Body of pancreas (tissue), 4 donors: ENCODE measurements around the gene INO80C. TPM values are rescaled to one million over a fixed set of nuclear protein-coding genes. Genes with fewer than 3 reads are reported as not detected.

Experiments used
- ATAC-seq: fragments of 150-250 bp; one replicate; pipeline ENCODE4 v1.9.1; 2016
- DNase-seq, 4 donors: peaks; one replicate each; pipeline ENCODE4 v3.0.0-alpha.2; 2019
- H3K27ac ChIP-seq, 4 donors: fragments of 200-600 bp; sonication (generic); 1 replicate in 3 of 4; 2 replicates in 1 of 4; pipeline versions ENCODE4 v1.5.1 to v1.6.1; 2016 to 2019; ENCODE audit warnings: mild to moderate bottlenecking in 1 of 4, mixed read lengths in 1 of 4, moderate library complexity in 1 of 4
- H3K27me3 ChIP-seq, 2 donors: fragments of 200-600 bp; sonication (generic); one replicate each; pipeline ENCODE4 v1.6.0; 2016; ENCODE audit warnings: mild to moderate bottlenecking in 1 of 2
- H3K36me3 ChIP-seq, 2 donors: fragments of 200-600 bp; sonication (generic); replicated peaks in 1 of 2; 2 replicates each; pipeline ENCODE4 v1.5.1; 2016; ENCODE audit warnings: low read depth in 2 of 2; ENCODE audit not compliant: insufficient read depth in 1 of 2
- H3K4me1 ChIP-seq: fragments of 200-600 bp; sonication (generic); one replicate; pipeline ENCODE4 v1.6.0; 2016
- H3K4me3 ChIP-seq, 2 donors: fragments of 200-600 bp; sonication (generic); 1 replicate in 1 of 2; 2 replicates in 1 of 2; pipeline ENCODE4 v1.5.1; 2016 to 2019
- H3K9me3 ChIP-seq, 3 donors: fragments of 200-600 bp; sonication (generic); 1 replicate in 2 of 3; 2 replicates in 1 of 3; pipeline ENCODE4 v1.5.1; 2016
- CTCF ChIP-seq, 7 experiments: fragments of 450-650 bp in 4 of 7; fragments of 200-600 bp in 3 of 7; sonication (generic) in 3 of 7; IDR thresholded peaks; one replicate each; pipeline ENCODE4 v1.5.1; 2016 to 2019; ENCODE audit warnings: antibody characterized with exemption in 7 of 7
- POLR2A ChIP-seq, 3 donors: fragments of 450-650 bp; IDR thresholded peaks; one replicate each; pipeline ENCODE4 v1.6.1; 2016; ENCODE audit warnings: antibody characterized with exemption in 3 of 3, mild to moderate bottlenecking in 2 of 3
- WGBS, 2 donors: methylation state at CpG; one replicate each; pipeline ENCODE4 v1.1.5; 2017; 5-methylcytosine and 5-hydroxymethylcytosine counted together
- intact Hi-C: fragments of 100-400 bp; cut with DNase I; formaldehyde crosslinking; loops from one replicate; pipeline ENCODE4 v1.15.1; 2023
- total RNA-seq, 2 donors: library from RNA; depleted of rRNA; stranded (reverse); fragments of >200 nt; gene quantifications; one replicate each; pipeline ENCODE4 v1.1.0, GENCODE V29; 2016

Gene INO80C
- total RNA-seq, 2 donors from 2014 or later = 1.6 to 10.4 TPM

- H3K4me3 ChIP-seq = no peak overlapping the region
- WGBS, 2 donors = 71 to 85% methylated on average over 7 of the region's 7 CpGs
- intact Hi-C loops = no loop called here
- no peaks in the 10 kb centered on the region for H3K36me3 ChIP-seq
- H3K9me3 ChIP-seq = no peaks in the 10 kb centered on the region
- no peak for DNase-seq
- H3K27me3 ChIP-seq = no peaks in the 10 kb centered on the region
- H3K4me1 ChIP-seq = peaks cover 11% of the 10 kb centered on the region
- no peak for ATAC-seq
- TF ChIP-seq CTCF (IDR thresholded peaks at IDR 0.05) (no peak), POLR2A (IDR thresholded peaks at IDR 0.05) (no peak)
- no peak overlapping the region for H3K27ac ChIP-seq
These were observed 17.1 kb upstream of the INO80C start for GRCh38 chr18:35514752-35515459.

GRCh38 chr18:35514283-35514682 is 16.5 kb upstream of the INO80C start:
- Histone ChIP-seq H3K4me1 (peaks cover 11% of the 10 kb centered on the region), H3K36me3 (no peaks in the 10 kb centered on the region), H3K27ac (peak overlapping the region in 1 of 4 donors; percentile 71), H3K9me3 (no peaks in the 10 kb centered on the region), H3K4me3 (no peak overlapping the region), H3K27me3 (no peaks in the 10 kb centered on the region)
- 95% methylated on average over 2 of the region's 2 CpGs for WGBS, 2 donors
- ATAC-seq (no peak), DNase-seq (no peak)
- intact Hi-C loops = no loop called here
- no peak for TF ChIP-seq CTCF (IDR thresholded peaks at IDR 0.05)

GRCh38 chr18:35513181-35513936 is 15.6 kb upstream of the INO80C start:
- peak overlapping the region; percentile 8 to 71 (median 44) for H3K27ac ChIP-seq
- intact Hi-C loops = no loop called here
- ATAC-seq (peak; percentile 85), DNase-seq (peak; percentile 36 to 56 (median 46))
- H3K4me3 ChIP-seq = no peak overlapping the region
- peaks cover 11% of the 10 kb centered on the region for H3K4me1 ChIP-seq
- no peaks in the 10 kb centered on the region for H3K36me3 ChIP-seq
- H3K27me3 ChIP-seq = no peaks in the 10 kb centered on the region
- no peak for TF ChIP-seq CTCF (IDR thresholded peaks at IDR 0.05)
- peak in 1 of 3 donors; percentile 30 for TF ChIP-seq POLR2A (IDR thresholded peaks at IDR 0.05)
- H3K9me3 ChIP-seq = no peaks in the 10 kb centered on the region
- 41 to 54% methylated on average over 6 to 7 of the region's 7 CpGs for WGBS, 2 donors

GRCh38 chr18:35512761-35513160 is 15.0 kb upstream of the INO80C start:
- intact Hi-C loops = no loop called here
- TF ChIP-seq CTCF (IDR thresholded peaks at IDR 0.05) = no peak
- TF ChIP-seq POLR2A (IDR thresholded peaks at IDR 0.05) = no peak
- DNase-seq (no peak), ATAC-seq (no peak)
- Histone ChIP-seq H3K36me3 (no peaks in the 10 kb centered on the region), H3K4me1 (peaks cover 12% of the 10 kb centered on the region), H3K9me3 (no peaks in the 10 kb centered on the region), H3K4me3 (no peak overlapping the region), H3K27ac (peak overlapping the region in 3 of 4 donors; percentile 23 to 71 (median 64)), H3K27me3 (no peaks in the 10 kb centered on the region)
- WGBS, 2 donors = 79 to 87% methylated on average over 2 of the region's 2 CpGs
